B cell (primary cell): ENCODE data around the gene MYH11. TPM values are rescaled to one million over a fixed set of nuclear protein-coding genes. Genes with fewer than 3 reads are reported as not detected.
"Not testable (repeated sequence)": the region's sequence is repeated elsewhere in the genome, so short reads cannot be mapped to it uniquely, and the experiment has no call there.

Experiments
- ATAC-seq: fragments of 200-7000 bp; cut with Tn5 transposase; one replicate; pipeline ENCODE4 v1.10.0; 2021; ENCODE audit warnings: low read depth, mild to moderate bottlenecking, moderate number of reproducible peaks, moderate library complexity
- CTCF ChIA-PET: fragments of 350-600 bp; sonication (Branson Sonifier 250); formaldehyde crosslinking; loops from one replicate; lab custom pipeline; 2021; ENCODE audit warnings: antibody characterized with exemption, inconsistent platforms; lab: Charles Lee
- POLR2A ChIA-PET: fragments of 350-600 bp; sonication (Branson Sonifier 250); formaldehyde crosslinking; loops from one replicate; lab custom pipeline; 2021; ENCODE audit warnings: antibody characterized with exemption; lab: Charles Lee
- DNase-seq: peaks from one replicate; pipeline ENCODE4 v3.0.0; 2013
- H2AFZ ChIP-seq: 2 replicates; pipeline ENCODE4 v1.6.1; 2012; ENCODE audit warnings: mild to moderate bottlenecking, low read depth, low read length; ENCODE audit not compliant: insufficient read depth, poor library complexity, severe bottlenecking
- H3K27ac ChIP-seq, 2 donors: 1 replicate in 1 of 2; 2 replicates in 1 of 2; pipeline ENCODE4 v1.5.1; 2012 to 2013; ENCODE audit warnings: low read length in 2 of 2, mild to moderate bottlenecking in 2 of 2, moderate library complexity in 1 of 2
- H3K27me3 ChIP-seq, 4 experiments: fragments of 200-600 bp in 1 of 4; sonication (generic) in 1 of 4; replicated peaks in 1 of 4; 1 replicate in 2 of 4; 2 replicates in 2 of 4; pipeline versions ENCODE4 v1.6.1 to v1.7.0; 2013 to 2016; ENCODE audit warnings: low read length in 3 of 4, mild to moderate bottlenecking in 2 of 4, mixed read lengths in 1 of 4, moderate library complexity in 1 of 4; ENCODE audit not compliant: insufficient read depth in 4 of 4, control insufficient read depth in 3 of 4; ENCODE audit errors: control extremely low read depth in 1 of 4
- H3K36me3 ChIP-seq, 2 experiments: replicated peaks in 1 of 2; 1 replicate in 1 of 2; 2 replicates in 1 of 2; pipeline versions ENCODE4 v1.6.1 to v1.7.1; 2013; ENCODE audit warnings: low read length in 1 of 2; ENCODE audit not compliant: insufficient read depth in 2 of 2, control insufficient read depth in 1 of 2; ENCODE audit errors: control extremely low read depth in 1 of 2, extremely low read depth in 1 of 2
- H3K4me1 ChIP-seq, 2 donors: fragments of 200-600 bp in 1 of 2; sonication (generic) in 1 of 2; 1 replicate in 1 of 2; 2 replicates in 1 of 2; pipeline versions ENCODE4 v1.5.1 to v1.6.1; 2013 to 2017; ENCODE audit warnings: low read length in 2 of 2; ENCODE audit not compliant: control insufficient read depth in 2 of 2, insufficient read depth in 2 of 2
- H3K4me2 ChIP-seq: replicated peaks from 2 replicates; pipeline ENCODE3; 2012; ENCODE audit warnings: mild to moderate bottlenecking, low read depth, low read length; ENCODE audit not compliant: poor library complexity, severe bottlenecking
- H3K4me3 ChIP-seq, 5 experiments: fragments of 200-600 bp in 1 of 5; sonication (generic) in 1 of 5; 1 replicate in 3 of 5; 2 replicates in 2 of 5; pipeline versions ENCODE4 v1.5.1 to v1.7.0; 2011 to 2016; ENCODE audit warnings: low read length in 4 of 5, mild to moderate bottlenecking in 4 of 5, low read depth in 2 of 5, control low read depth in 1 of 5, moderate library complexity in 1 of 5; ENCODE audit not compliant: insufficient read depth in 1 of 5; ENCODE audit errors: control extremely low read depth in 1 of 5, extremely low read depth in 1 of 5
- H3K79me2 ChIP-seq: fragments of 200-600 bp; sonication (generic); one replicate; pipeline ENCODE4 v1.6.0; 2016; ENCODE audit warnings: low read length; ENCODE audit not compliant: control insufficient read depth, insufficient read depth
- H3K9ac ChIP-seq: fragments of 200-600 bp; sonication (generic); 2 replicates; pipeline ENCODE4 v1.6.1; 2017; ENCODE audit warnings: mild to moderate bottlenecking, low read length, moderate library complexity
- H3K9me3 ChIP-seq, 3 donors: one replicate each; pipeline versions ENCODE4 v1.6.1 to v1.7.1; 2013; ENCODE audit warnings: low read length in 2 of 3; ENCODE audit not compliant: control insufficient read depth in 2 of 3, insufficient read depth in 1 of 3; ENCODE audit errors: control extremely low read depth in 1 of 3
- H4K20me1 ChIP-seq: 2 replicates; pipeline ENCODE4 v1.6.0; 2012; ENCODE audit warnings: mild to moderate bottlenecking, low read length; ENCODE audit not compliant: insufficient read depth, control insufficient read depth, poor library complexity, severe bottlenecking
- H3K27ac Mint-ChIP-seq: one replicate; pipeline ENCODE4 v1.8.0; 2021; ENCODE audit warnings: mixed read lengths
- H3K27me3 Mint-ChIP-seq: one replicate; pipeline ENCODE4 v1.8.0; 2021; ENCODE audit warnings: mixed read lengths
- H3K4me1 Mint-ChIP-seq: one replicate; pipeline ENCODE4 v1.8.0; 2021; ENCODE audit warnings: mixed read lengths
- H3K4me3 Mint-ChIP-seq: one replicate; pipeline ENCODE4 v1.8.0; 2021; ENCODE audit warnings: mixed read lengths
- H3K9me3 Mint-ChIP-seq: one replicate; pipeline ENCODE4 v1.8.0; 2022; ENCODE audit warnings: mixed read lengths; ENCODE audit not compliant: insufficient read depth
- EZH2 ChIP-seq: IDR thresholded peaks from 2 replicates; pipeline ENCODE4 v1.6.1; 2012; ENCODE audit warnings: borderline replicate concordance, low read depth, mild to moderate bottlenecking, moderate library complexity, low read length; ENCODE audit not compliant: insufficient read depth, poor library complexity, severe bottlenecking
- WGBS: methylation state at CpG from one replicate; pipeline ENCODE4 v1.1.5; 2013; ENCODE audit warnings: missing lambda C conversion rate; ENCODE audit not compliant: insufficient coverage; 5-methylcytosine and 5-hydroxymethylcytosine counted together
- intact Hi-C: fragments of 100-400 bp; cut with micrococcal nuclease; formaldehyde crosslinking; loops from one replicate; pipeline ENCODE4 v1.10.0; 2022
- polyA plus RNA-seq: library from polyadenylated mRNA; depleted of rRNA; stranded (reverse); fragments of >200 nt; gene quantifications from 2 replicates; pipeline ENCODE4 v1.2.3, GENCODE V29; 2012
- total RNA-seq, 2 donors: library from RNA; stranded (reverse); fragments of 120-200 nt in 1 of 2; gene quantifications; 1 replicate in 1 of 2; 2 replicates in 1 of 2; pipeline versions ENCODE4 v1.2.3 to v1.2.4, GENCODE V29; 2013 to 2022
- TF ChIP-seq, protein P1 (sequence below): fragments of 200-600 bp; IDR thresholded peaks from one replicate; pipeline ENCODE4 v1.8.0; 2022; ENCODE audit warnings: antibody characterized with exemption, mild to moderate bottlenecking

Gene MYH11
- total and polyA plus RNA-seq, 2 donors (not counting 1 experiment from before 2014, with no cell fraction given) = 0.05 to 0.16 TPM

DNA sequence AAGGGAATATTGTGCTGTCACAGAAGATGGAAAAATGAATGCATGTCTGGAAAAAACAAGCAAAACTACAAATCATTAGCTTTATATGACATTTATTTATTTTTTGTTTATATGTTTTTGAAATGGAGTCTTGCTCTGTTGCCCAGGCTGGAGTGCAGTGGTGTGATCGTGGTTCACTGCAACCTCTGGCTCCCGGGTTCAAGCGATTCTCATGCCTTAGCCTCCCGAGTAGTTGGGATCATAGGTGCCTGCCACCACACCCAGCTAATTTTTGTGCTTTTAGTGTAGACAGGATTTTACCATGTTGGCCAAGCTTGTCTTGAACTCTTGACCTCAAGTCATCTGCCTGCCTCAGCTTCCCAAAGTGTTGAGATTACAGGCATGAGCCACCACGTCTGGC, 198.3 kb downstream of the MYH11 start:
- Histone ChIP-seq H3K79me2 (peaks cover 91% of the 10 kb centered on the region), H3K27me3 (no peaks in the 10 kb centered on the region), H3K4me3 (peak overlapping the region in 2 of 5 experiments; percentile 21 to 25), H3K27ac (peak overlapping the region; percentile 72 to 89), H3K36me3 (peaks cover 0 to 22% of the 10 kb centered on the region in 2 experiments), H3K9me3 (no peaks in the 10 kb centered on the region), H3K4me2 (peak overlapping the region; percentile 61), H4K20me1 (peaks cover 30% of the 10 kb centered on the region), H3K9ac (peak overlapping the region; percentile 14), H3K4me1 (peaks cover 23 to 32% of the 10 kb centered on the region in 2 donors), H2AFZ (peak overlapping the region; percentile 32)
- Mint-ChIP-seq H3K4me3 (peak overlapping the region; percentile 83), H3K27me3 (no peaks in the 10 kb centered on the region), H3K9me3 (no peaks in the 10 kb centered on the region), H3K4me1 (peaks cover 58% of the 10 kb centered on the region), H3K27ac (peak overlapping the region; percentile 95)
- ChIA-PET POLR2A (interaction anchor here (0.7 to 4.5 kb wide), 5 partner anchors 9 to 1751 kb away, joined by 4 to 17 read pairs (median 4); partner anchors contain the start of gene MARF1), CTCF (interaction anchor here (0.6 to 2.9 kb wide), 2 partner anchors 10 to 16 kb away, joined by 3 to 16 read pairs; partner anchors contain the start of gene MARF1)
- WGBS = 81% methylated on average over 5 of the region's 5 CpGs
- TF ChIP-seq, protein P1, sequence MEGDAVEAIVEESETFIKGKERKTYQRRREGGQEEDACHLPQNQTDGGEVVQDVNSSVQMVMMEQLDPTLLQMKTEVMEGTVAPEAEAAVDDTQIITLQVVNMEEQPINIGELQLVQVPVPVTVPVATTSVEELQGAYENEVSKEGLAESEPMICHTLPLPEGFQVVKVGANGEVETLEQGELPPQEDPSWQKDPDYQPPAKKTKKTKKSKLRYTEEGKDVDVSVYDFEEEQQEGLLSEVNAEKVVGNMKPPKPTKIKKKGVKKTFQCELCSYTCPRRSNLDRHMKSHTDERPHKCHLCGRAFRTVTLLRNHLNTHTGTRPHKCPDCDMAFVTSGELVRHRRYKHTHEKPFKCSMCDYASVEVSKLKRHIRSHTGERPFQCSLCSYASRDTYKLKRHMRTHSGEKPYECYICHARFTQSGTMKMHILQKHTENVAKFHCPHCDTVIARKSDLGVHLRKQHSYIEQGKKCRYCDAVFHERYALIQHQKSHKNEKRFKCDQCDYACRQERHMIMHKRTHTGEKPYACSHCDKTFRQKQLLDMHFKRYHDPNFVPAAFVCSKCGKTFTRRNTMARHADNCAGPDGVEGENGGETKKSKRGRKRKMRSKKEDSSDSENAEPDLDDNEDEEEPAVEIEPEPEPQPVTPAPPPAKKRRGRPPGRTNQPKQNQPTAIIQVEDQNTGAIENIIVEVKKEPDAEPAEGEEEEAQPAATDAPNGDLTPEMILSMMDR = no peak
- no peak for TF ChIP-seq EZH2
- intact Hi-C loops = no loop called here
- DNase-seq (no peak), ATAC-seq (no peak)

DNA sequence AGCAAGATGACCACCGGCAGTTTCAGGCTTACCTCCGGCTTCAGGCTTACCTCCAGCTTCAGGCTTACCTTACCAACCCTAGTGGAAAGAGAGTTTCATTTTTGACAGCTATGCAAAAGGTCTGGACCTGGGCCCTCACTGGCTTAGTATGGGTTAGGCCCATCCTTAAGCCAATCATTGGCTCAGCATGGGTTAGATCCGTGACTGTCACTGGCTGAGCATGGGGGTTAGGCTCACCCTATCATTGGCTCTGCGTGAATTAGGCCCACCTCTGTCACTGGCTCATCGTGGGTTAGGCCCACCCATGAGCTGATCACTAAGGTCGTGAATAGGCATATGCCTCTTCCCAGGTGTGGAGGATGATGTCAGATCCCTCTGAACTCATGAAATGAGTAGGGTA, 198.7 kb downstream of the MYH11 start:
- ATAC-seq (peak; percentile 19), DNase-seq (no peak)
- Histone ChIP-seq H3K4me3 (no peak overlapping the region), H3K27me3 (no peaks in the 10 kb centered on the region), H3K79me2 (peaks cover 91% of the 10 kb centered on the region), H3K4me1 (peaks cover 26 to 36% of the 10 kb centered on the region in 2 donors), H3K27ac (peak overlapping the region; percentile 72 to 89), H3K4me2 (peak overlapping the region; percentile 61), H4K20me1 (peaks cover 34% of the 10 kb centered on the region), H3K9ac (no peak overlapping the region), H2AFZ (no peak overlapping the region), H3K36me3 (peaks cover 0 to 20% of the 10 kb centered on the region in 2 experiments), H3K9me3 (no peaks in the 10 kb centered on the region)
- H3K9me3 Mint-ChIP-seq = no peaks in the 10 kb centered on the region
- no peaks in the 10 kb centered on the region for H3K27me3 Mint-ChIP-seq
- ChIA-PET POLR2A (interaction anchor here (4.5 kb wide), 1 partner anchor 15 kb away, joined by 17 read pairs; the partner anchor contains the start of gene MARF1), CTCF (interaction anchor here (0.6 to 2.9 kb wide), 2 partner anchors 10 to 16 kb away, joined by 3 to 16 read pairs; partner anchors contain the start of gene MARF1)
- 87% methylated on average over 3 of the region's 6 CpGs for WGBS
- intact Hi-C loops = no loop called here
- H3K4me3 Mint-ChIP-seq = peak overlapping the region; percentile 49
- peak overlapping the region; percentile 86 for H3K27ac Mint-ChIP-seq
- H3K4me1 Mint-ChIP-seq = peaks cover 62% of the 10 kb centered on the region
- TF ChIP-seq, protein P1 = no peak
- TF ChIP-seq EZH2 = no peak

DNA sequence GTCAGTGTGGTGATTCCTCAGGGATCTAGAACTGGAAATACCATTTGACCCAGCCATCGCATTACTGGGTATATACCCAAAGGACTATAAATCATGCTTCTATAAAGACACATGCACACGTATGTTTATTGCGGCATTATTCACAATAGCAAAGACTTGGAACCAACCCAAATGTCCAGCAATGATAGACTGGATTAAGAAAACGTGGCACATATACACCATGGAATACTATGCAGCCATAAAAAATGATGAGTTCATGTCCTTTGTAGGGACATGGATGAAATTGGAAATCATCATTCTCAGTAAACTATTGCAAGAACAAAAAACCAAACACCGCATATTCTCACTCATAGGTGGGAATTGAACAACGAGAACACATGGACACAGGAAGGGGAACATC, 201.3 kb downstream of the MYH11 start:
- CTCF ChIA-PET = not testable (repeated sequence)
- H3K4me1 Mint-ChIP-seq = peaks cover 67% of the 10 kb centered on the region

More for the DNA sequence above, 201.3 kb downstream of the MYH11 start:
- H3K9me3 Mint-ChIP-seq, intact Hi-C loops, DNase-seq, H3K27me3 Mint-ChIP-seq, H3K27ac ChIP-seq, H3K9ac ChIP-seq, H3K4me3 Mint-ChIP-seq, H3K4me2 ChIP-seq, H3K27me3 ChIP-seq, H3K27ac Mint-ChIP-seq, H3K4me3 ChIP-seq, POLR2A ChIA-PET, H3K9me3 ChIP-seq, H2AFZ ChIP-seq, ATAC-seq: not testable (repeated sequence)
- peaks cover 56% of the 10 kb centered on the region for H4K20me1 ChIP-seq
- H3K36me3 ChIP-seq = peaks cover 3 to 16% of the 10 kb centered on the region in 2 experiments
- H3K4me1 ChIP-seq = peaks cover 37 to 56% of the 10 kb centered on the region in 2 donors
- no CpG with 5 or more reads among the region's 6 CpGs for WGBS
- H3K79me2 ChIP-seq = peaks cover 91% of the 10 kb centered on the region
